K562 (cell line): ENCODE measurements around the gene KRTAP4-6. TPM values are rescaled to one million over a fixed set of nuclear protein-coding genes. Genes with fewer than 3 reads are reported as not detected.
"Not testable (repeated sequence)": the region's sequence is repeated elsewhere in the genome, so short reads cannot be mapped to it uniquely, and the experiment has no call there.

Source experiments
- ATAC-seq: fragments of 200-7000 bp; cut with Tn5 transposase; 3 replicates; pipeline ENCODE4 v1.9.1; 2020; ENCODE audit warnings: moderate library complexity
- BruUV-seq: library from RNA; stranded (reverse); fragments of 400-500 nt; replicated peaks from 2 replicates; lab custom pipeline; 2021; lab: Mats Ljungman, UMichigan
- CTCF ChIA-PET: fragments of 300-600 bp; formaldehyde crosslinking; extraction: SDS; loops from one replicate; lab custom pipeline; 2021; ENCODE audit warnings: low intra/inter-chr PET ratio; lab: Yijun Ruan, JAX
- POLR2A ChIA-PET: fragments of 300-600, 350-650 bp; sonication (Branson Sonifier 250); formaldehyde crosslinking; extraction: SDS; loops from one replicate; lab custom pipeline; 2021; ENCODE audit warnings: antibody characterized with exemption, inconsistent platforms; lab: Yijun Ruan, JAX
- DNase-seq, 4 experiments: peaks; one replicate each; pipeline versions ENCODE4 v3.0.0 to v3.0.0-alpha.2; 2011 to 2018; ENCODE audit warnings: low spot score in 3 of 4, mixed read lengths in 3 of 4; ENCODE audit errors: extremely low read depth in 1 of 4
- FAIRE-seq: peaks from 2 replicates; lab custom pipeline; 2011; peaks lifted over from hg19 to GRCh38; lab: Jason Lieb, UNC
- H2AFZ ChIP-seq: 2 replicates; pipeline ENCODE4 v1.6.0; 2011; ENCODE audit warnings: low read depth, low read length, control low read depth, inconsistent platforms
- H3K27ac ChIP-seq: fragments of 200-600 bp; 3 replicates; pipeline ENCODE4 v1.8.0; 2011; ENCODE audit warnings: low read depth, mild to moderate bottlenecking, control low read depth, inconsistent platforms, low read length, moderate library complexity, mixed read lengths; ENCODE audit errors: extremely low read depth
- H3K27me3 ChIP-seq, 2 experiments: fragments of 300-600 bp in 1 of 2; 2 replicates in 1 of 2; 3 replicates in 1 of 2; pipeline versions ENCODE4 v1.6.0 to v1.8.0; 2011; ENCODE audit warnings: inconsistent platforms in 2 of 2, low read length in 2 of 2, mild to moderate bottlenecking in 1 of 2, mixed read lengths in 1 of 2, moderate library complexity in 1 of 2; ENCODE audit not compliant: control insufficient read depth in 2 of 2, insufficient read depth in 2 of 2
- H3K36me3 ChIP-seq: fragments of 300-600 bp; 3 replicates; pipeline ENCODE4 v1.8.0; 2011; ENCODE audit warnings: mild to moderate bottlenecking, low read length, inconsistent platforms; ENCODE audit not compliant: control insufficient read depth, insufficient read depth
- H3K4me1 ChIP-seq, 2 experiments: fragments of 200-600 bp in 1 of 2; replicated peaks in 1 of 2; 2 replicates in 1 of 2; 3 replicates in 1 of 2; pipeline versions ENCODE4 v1.5.1 to v1.8.0; 2011; ENCODE audit warnings: inconsistent platforms in 2 of 2, low read length in 2 of 2, mild to moderate bottlenecking in 1 of 2, mixed read lengths in 1 of 2, moderate library complexity in 1 of 2; ENCODE audit not compliant: control insufficient read depth in 2 of 2, insufficient read depth in 2 of 2
- H3K4me2 ChIP-seq: 2 replicates; pipeline ENCODE4 v1.6.1; 2011; ENCODE audit warnings: low read length, control low read depth, inconsistent platforms, mixed read lengths; ENCODE audit not compliant: insufficient read depth
- H3K4me3 ChIP-seq: fragments of 200-600 bp; sonication (generic), shearing (Covaris generic); 2 replicates; pipeline ENCODE4 v1.5.1; 2016; ENCODE audit warnings: control low read depth, inconsistent platforms
- H3K79me2 ChIP-seq: fragments of 200-600 bp; 3 replicates; pipeline ENCODE4 v1.8.0; 2011; ENCODE audit warnings: low read length, inconsistent platforms; ENCODE audit not compliant: control insufficient read depth, insufficient read depth
- H3K9ac ChIP-seq, 2 experiments: 2 replicates each; pipeline versions ENCODE4 v1.6.0 to v1.6.1; 2011; ENCODE audit warnings: low read depth in 2 of 2, low read length in 2 of 2, control low read depth in 1 of 2, inconsistent platforms in 1 of 2, mild to moderate bottlenecking in 1 of 2, mixed read lengths in 1 of 2; ENCODE audit not compliant: insufficient read depth in 1 of 2
- H3K9me1 ChIP-seq: one replicate; pipeline ENCODE4 v1.6.0; 2011; ENCODE audit warnings: inconsistent platforms, mild to moderate bottlenecking, low read length, moderate library complexity; ENCODE audit not compliant: control insufficient read depth, insufficient read depth
- H3K9me3 ChIP-seq: replicated peaks from 2 replicates; pipeline ENCODE4 v1.5.1; 2011; ENCODE audit warnings: low read depth, low read length, inconsistent platforms; ENCODE audit not compliant: control insufficient read depth, insufficient read depth
- H4K20me1 ChIP-seq: replicated peaks from 2 replicates; pipeline ENCODE4 v1.6.1; 2011; ENCODE audit warnings: low read length, inconsistent platforms, mixed read lengths; ENCODE audit not compliant: control insufficient read depth, insufficient read depth
- GATA2 ChIP-seq: sonication (generic); formaldehyde crosslinking; IDR thresholded peaks from 2 replicates; pipeline ENCODE4 v1.4.0; 2020; ENCODE audit warnings: mild to moderate bottlenecking, missing genetic modification reagents
- HCFC1 ChIP-seq: IDR thresholded peaks from 2 replicates; pipeline ENCODE4 v1.6.1; 2012; ENCODE audit warnings: low read depth, low read length, improper control_type of control experiment
- SAFB ChIP-seq: fragments of 200-400 bp; formaldehyde crosslinking; IDR thresholded peaks from 2 replicates; pipeline ENCODE4 v1.6.1; 2017; ENCODE audit warnings: low read depth, low read length, borderline replicate concordance
- TBL1XR1 ChIP-seq, 2 experiments: IDR thresholded peaks; 2 replicates each; pipeline ENCODE4 v1.6.1; 2012; ENCODE audit warnings: improper control_type of control experiment in 2 of 2, low read length in 2 of 2, mild to moderate bottlenecking in 1 of 2
- THRAP3 ChIP-seq: fragments of 450-650 bp; IDR thresholded peaks from 2 replicates; pipeline ENCODE4 v1.6.1; 2016; ENCODE audit warnings: mild to moderate bottlenecking, inconsistent platforms, borderline replicate concordance
- ZNF124 ChIP-seq: sonication (generic); formaldehyde crosslinking; IDR thresholded peaks from 2 replicates; pipeline ENCODE4 v1.8.1; 2022; ENCODE audit warnings: missing genetic modification reagents
- ZNF134 ChIP-seq: fragments of 250-450 bp; sonication (Bioruptor Pico); conservative IDR thresholded peaks from 2 replicates; pipeline ENCODE4 v1.4.0; 2020
- ZNF239 ChIP-seq: fragments of 250-450 bp; sonication (Bioruptor Pico); IDR thresholded peaks from 2 replicates; pipeline ENCODE4 v1.4.0; 2020; ENCODE audit warnings: mild to moderate bottlenecking
- ZNF41 ChIP-seq: fragments of 250-450 bp; sonication (Bioruptor Pico); conservative IDR thresholded peaks from 2 replicates; pipeline ENCODE4 v1.4.0; 2020; ENCODE audit warnings: mild to moderate bottlenecking
- WGBS: fragments of 100-300 bp; shearing (Covaris generic); methylation state at CpG from one replicate; pipeline ENCODE4 v1.1.6; 2016; ENCODE audit warnings: low coverage, mixed read lengths; ENCODE audit not compliant: insufficient coverage; ENCODE audit errors: missing lambda C conversion rate; 5-methylcytosine and 5-hydroxymethylcytosine counted together
- in situ Hi-C: fragments of 300-500 bp; cut with MboI; formaldehyde crosslinking; loops from 4 replicates; pipeline ENCODE4 v1.15.0; 2018; ENCODE audit warnings: inconsistent platforms, mixed read lengths
- intact Hi-C: fragments of 100-400 bp; cut with micrococcal nuclease; formaldehyde crosslinking; loops from 2 replicates; pipeline ENCODE4 v1.14.2; 2022
- polyA plus RNA-seq, 8 experiments: library from polyadenylated mRNA; depleted of rRNA in 4 of 8; stranded (reverse) in 5 of 8; unstranded in 3 of 8; fragments of >200 nt; fragmentation: Nextera tagmentation in 2 of 8; fragmentation: Illumina TruSeq in 1 of 8; extraction: Ambion mirVana in 2 of 8; extraction: Trizol in 1 of 8; gene quantifications; 2 replicates each; pipeline versions ENCODE4 v1.2.1 to v1.2.3, GENCODE V29; 2011 to 2014; ENCODE audit warnings: inconsistent platforms in 1 of 8, missing spikeins in 1 of 8
- total RNA-seq, 7 experiments: library from RNA; depleted of rRNA in 6 of 7; stranded (reverse); fragments of >200 nt in 6 of 7; fragmentation: Illumina TruSeq in 2 of 7; extraction: Trizol in 2 of 7; gene quantifications; 2 replicates each; pipeline versions ENCODE4 v1.2.1 to v1.2.3, GENCODE V29; 2011 to 2021; ENCODE audit warnings: low replicate concordance in 1 of 7
- TF ChIP-seq, protein P1 (sequence below): fragments of 450-650 bp; formaldehyde crosslinking; IDR thresholded peaks from 2 replicates; pipeline ENCODE4 v1.4.0; 2022; ENCODE audit warnings: missing genetic modification characterization
- TF ChIP-seq, protein P2 (sequence below): sonication (generic); formaldehyde crosslinking; IDR thresholded peaks from 2 replicates; pipeline ENCODE4 v1.8.0; 2022; ENCODE audit warnings: mild to moderate bottlenecking, missing genetic modification reagents

Gene KRTAP4-6
- total and polyA plus RNA-seq, 9 of the 15 experiments (the other 6 are each of a cell fraction or from before 2014, with no cell fraction given) = not detected

DNA sequence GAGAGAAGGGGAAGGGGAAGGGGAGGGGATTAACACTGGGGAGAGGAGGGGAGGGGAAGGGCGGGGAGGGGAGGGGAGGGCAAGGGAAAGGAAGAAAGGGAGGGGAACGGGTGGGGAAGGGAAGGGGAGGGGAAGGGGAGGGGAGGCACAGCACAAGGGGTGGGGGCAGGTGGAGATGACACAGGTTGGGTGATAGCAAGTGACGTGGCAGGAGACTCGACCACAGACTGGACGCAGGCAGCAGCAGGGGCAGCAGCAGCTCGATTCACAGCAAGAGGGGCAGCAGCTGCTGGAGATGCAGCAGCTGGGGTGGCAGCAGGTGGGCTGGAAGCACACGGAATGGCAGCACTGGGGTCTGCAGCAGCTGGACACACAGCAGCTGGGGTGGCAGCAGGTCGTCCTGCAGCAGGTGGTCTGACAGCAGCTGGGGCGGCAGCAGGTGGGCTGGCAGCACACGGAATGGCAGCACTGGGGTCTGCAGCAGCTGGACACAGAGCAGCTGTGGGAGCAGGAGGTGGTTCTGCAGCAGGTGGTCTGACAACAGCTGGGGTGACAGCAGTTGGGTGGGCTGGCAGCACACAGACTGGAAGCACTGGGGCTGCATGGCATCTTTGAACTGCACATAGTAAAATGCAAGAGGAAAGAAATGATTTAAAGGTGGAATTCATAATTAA lies 38.6 kb downstream of the KRTAP4-6 start, which contains the start of gene KRTAP4-16:
TSS of gene KRTAP4-16 (minus strand) at position 624 of the 674 bp plus-strand sequence. CDS start at position 624, 0 bp downstream.
- 3% methylated on average over 6 of the region's 10 CpGs for WGBS
- no peaks in the 10 kb centered on the region for H3K4me1 ChIP-seq
- no peak within 1 kb of the TSS for H2AFZ ChIP-seq
- ATAC-seq (no peak), FAIRE-seq (no peak), DNase-seq (no peak)
- CTCF ChIA-PET = no interaction called here
- no peak within 1 kb of the TSS for H3K9ac ChIP-seq
- no peaks in the 10 kb centered on the region for H4K20me1 ChIP-seq
- TF ChIP-seq GATA2 (CRISPR knock-in tag) = no peak
- no peak for TF ChIP-seq TBL1XR1 (IDR thresholded peaks at IDR 0.05; ENCODE audit: low read length in 2 of 2)
- TF ChIP-seq ZNF239 (CRISPR knock-in tag) = no peak
- TF ChIP-seq ZNF134 (CRISPR knock-in tag) = no peak
- TF ChIP-seq ZNF41 = no peak
- TF ChIP-seq ZNF124 (CRISPR knock-in tag) = no peak
- TF ChIP-seq HCFC1 = no peak
- TF ChIP-seq, protein P1, sequence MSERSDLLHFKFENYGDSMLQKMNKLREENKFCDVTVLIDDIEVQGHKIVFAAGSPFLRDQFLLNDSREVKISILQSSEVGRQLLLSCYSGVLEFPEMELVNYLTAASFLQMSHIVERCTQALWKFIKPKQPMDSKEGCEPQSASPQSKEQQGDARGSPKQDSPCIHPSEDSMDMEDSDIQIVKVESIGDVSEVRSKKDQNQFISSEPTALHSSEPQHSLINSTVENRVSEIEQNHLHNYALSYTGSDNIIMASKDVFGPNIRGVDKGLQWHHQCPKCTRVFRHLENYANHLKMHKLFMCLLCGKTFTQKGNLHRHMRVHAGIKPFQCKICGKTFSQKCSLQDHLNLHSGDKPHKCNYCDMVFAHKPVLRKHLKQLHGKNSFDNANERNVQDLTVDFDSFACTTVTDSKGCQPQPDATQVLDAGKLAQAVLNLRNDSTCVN = no peak
- no peak for TF ChIP-seq SAFB
- TF ChIP-seq, protein P2, sequence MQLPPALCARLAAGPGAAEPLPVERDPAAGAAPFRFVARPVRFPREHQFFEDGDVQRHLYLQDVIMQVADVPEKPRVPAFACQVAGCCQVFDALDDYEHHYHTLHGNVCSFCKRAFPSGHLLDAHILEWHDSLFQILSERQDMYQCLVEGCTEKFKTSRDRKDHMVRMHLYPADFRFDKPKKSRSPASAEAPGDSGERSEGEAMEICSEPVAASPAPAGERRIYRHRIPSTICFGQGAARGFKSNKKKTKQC = no peak
- TF ChIP-seq THRAP3 = no peak
- no TSS peak for BruUV-seq
- H3K9me1 ChIP-seq = no peaks in the 10 kb centered on the region
- in situ Hi-C loops = no loop called here
- no peak within 1 kb of the TSS for H3K4me3 ChIP-seq
- no peaks in the 10 kb centered on the region for H3K9me3 ChIP-seq
- intact Hi-C loops = no loop called here
- no peak within 1 kb of the TSS for H3K4me2 ChIP-seq
- POLR2A ChIA-PET = interaction anchor here (0.9 kb wide), 1 partner anchor 151 kb away, joined by 4 read pairs; no protein-coding TSS in a partner anchor
- H3K27me3 ChIP-seq = 0 out of 5 replicates have a peak, but pooled peaks cover 0 to 4% of the 10 kb centered on the region in 2 experiments
- H3K79me2 ChIP-seq = no peaks in the 10 kb centered on the region
- no peaks in the 10 kb centered on the region for H3K36me3 ChIP-seq
- H3K27ac ChIP-seq = no peak within 1 kb of the TSS

DNA sequence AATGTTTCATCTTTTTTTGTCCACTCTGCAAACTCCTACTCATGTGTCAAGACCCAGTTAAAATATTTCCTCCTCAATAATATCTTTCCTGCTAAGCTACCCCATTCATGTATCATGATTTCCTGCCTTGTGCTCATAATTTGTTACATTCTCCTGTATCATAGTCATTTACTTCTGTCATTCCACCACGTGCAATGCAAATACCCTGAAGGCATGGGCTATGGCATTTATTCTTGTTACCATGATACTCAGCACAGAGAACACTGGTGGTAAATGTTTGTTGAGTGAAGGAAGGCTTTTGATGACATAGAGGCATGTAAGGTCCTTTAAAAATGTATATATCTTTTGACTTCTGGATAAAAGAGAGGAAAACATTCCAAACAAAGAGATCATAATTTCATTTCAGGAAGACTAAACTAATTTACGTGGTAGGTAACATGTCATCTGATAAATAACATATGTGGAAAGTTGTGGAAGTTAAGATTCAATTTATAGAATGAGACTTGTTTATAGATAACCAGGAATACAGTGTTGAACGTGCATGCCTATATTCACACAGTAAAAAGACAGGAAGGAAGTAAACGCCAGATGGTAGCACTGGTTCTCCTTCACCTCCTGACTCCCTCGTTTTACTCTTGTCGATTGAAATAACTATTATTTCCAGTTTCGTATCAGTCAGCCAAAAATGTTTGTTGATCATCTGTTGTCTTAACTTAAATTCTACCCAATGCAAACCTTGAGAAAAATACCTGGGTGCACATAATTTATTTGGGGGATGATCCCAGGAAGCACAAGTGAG lies 40.5 kb downstream of the KRTAP4-6 start:
- H3K9me3 ChIP-seq, CTCF ChIA-PET, DNase-seq, H3K27ac ChIP-seq, POLR2A ChIA-PET, H2AFZ ChIP-seq, H3K36me3 ChIP-seq, in situ Hi-C loops, H3K4me1 ChIP-seq, H3K9ac ChIP-seq, H3K4me3 ChIP-seq, intact Hi-C loops, BruUV-seq, H4K20me1 ChIP-seq, ATAC-seq, FAIRE-seq, H3K4me2 ChIP-seq, H3K9me1 ChIP-seq, H3K27me3 ChIP-seq, H3K79me2 ChIP-seq: not testable (repeated sequence)
- WGBS = 0% methylated on average over 6 of the region's 7 CpGs
